ENCODE data around the gene TNFRSF21. TPM values are rescaled to one million over a fixed set of nuclear protein-coding genes. Genes with fewer than 3 reads are reported as not detected.

The TNFRSF21 gene
- total RNA-seq, 4 donors from 2014 or later, result 14.3 to 63.8 (median 27.9) TPM

DNA sequence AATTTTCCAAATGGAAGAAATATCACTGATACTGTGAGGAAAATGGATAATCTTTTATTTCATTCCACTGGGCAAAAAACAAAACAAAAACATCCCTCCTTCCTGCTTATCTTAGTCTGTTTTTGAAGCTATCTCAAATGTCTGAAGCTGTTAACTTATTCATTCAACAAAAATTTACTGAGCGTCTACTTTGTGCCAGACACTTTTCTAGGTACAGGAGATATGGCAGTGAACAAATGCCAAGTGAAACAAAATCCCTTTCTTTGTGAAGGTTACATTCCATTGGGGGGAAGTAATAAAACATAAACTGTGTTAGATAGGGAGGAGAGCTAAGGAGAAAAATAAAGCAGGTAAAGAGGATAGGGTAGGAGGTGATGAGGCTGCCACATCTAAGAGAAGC is 47.5 kb downstream of the TNFRSF21 start:
- H3K9me3 ChIP-seq, result no peaks in the 10 kb centered on the region
- H3K27ac ChIP-seq, result no peak overlapping the region
- no peaks in the 10 kb centered on the region for H3K27me3 ChIP-seq
- H3K4me3 ChIP-seq, result no peak overlapping the region
- TF ChIP-seq POLR2AphosphoS5 (IDR thresholded peaks at IDR 0.05), result no peak
- no peak for TF ChIP-seq POLR2A (IDR thresholded peaks at IDR 0.05)
- TF ChIP-seq EP300 (IDR thresholded peaks at IDR 0.05), result no peak
- TF ChIP-seq, protein P1, sequence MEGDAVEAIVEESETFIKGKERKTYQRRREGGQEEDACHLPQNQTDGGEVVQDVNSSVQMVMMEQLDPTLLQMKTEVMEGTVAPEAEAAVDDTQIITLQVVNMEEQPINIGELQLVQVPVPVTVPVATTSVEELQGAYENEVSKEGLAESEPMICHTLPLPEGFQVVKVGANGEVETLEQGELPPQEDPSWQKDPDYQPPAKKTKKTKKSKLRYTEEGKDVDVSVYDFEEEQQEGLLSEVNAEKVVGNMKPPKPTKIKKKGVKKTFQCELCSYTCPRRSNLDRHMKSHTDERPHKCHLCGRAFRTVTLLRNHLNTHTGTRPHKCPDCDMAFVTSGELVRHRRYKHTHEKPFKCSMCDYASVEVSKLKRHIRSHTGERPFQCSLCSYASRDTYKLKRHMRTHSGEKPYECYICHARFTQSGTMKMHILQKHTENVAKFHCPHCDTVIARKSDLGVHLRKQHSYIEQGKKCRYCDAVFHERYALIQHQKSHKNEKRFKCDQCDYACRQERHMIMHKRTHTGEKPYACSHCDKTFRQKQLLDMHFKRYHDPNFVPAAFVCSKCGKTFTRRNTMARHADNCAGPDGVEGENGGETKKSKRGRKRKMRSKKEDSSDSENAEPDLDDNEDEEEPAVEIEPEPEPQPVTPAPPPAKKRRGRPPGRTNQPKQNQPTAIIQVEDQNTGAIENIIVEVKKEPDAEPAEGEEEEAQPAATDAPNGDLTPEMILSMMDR (IDR thresholded peaks at IDR 0.05), result no peak
- peaks cover 0 to 24% (median 0%) of the 10 kb centered on the region in 3 donors for H3K4me1 ChIP-seq
- WGBS, 2 donors (ENCODE audit: low coverage in 1 of 2), result 53 to 93% methylated on average over 1 of the region's 1 CpG
- no peaks in the 10 kb centered on the region for H3K36me3 ChIP-seq
- no peak for ATAC-seq

GRCh38 chr6:47261191-47261590 is 48.5 kb downstream of the TNFRSF21 start:
- WGBS, 2 donors (ENCODE audit: low coverage in 1 of 2), result 89 to 100% methylated on average over 1 of the region's 1 CpG
- H3K36me3 ChIP-seq, result no peaks in the 10 kb centered on the region
- no peaks in the 10 kb centered on the region for H3K9me3 ChIP-seq
- ATAC-seq, result no peak
- H3K27ac ChIP-seq, result no peak overlapping the region
- TF ChIP-seq POLR2A (IDR thresholded peaks at IDR 0.05) (no peak), EP300 (IDR thresholded peaks at IDR 0.05) (no peak), POLR2AphosphoS5 (IDR thresholded peaks at IDR 0.05) (no peak)
- TF ChIP-seq, protein P1 (IDR thresholded peaks at IDR 0.05), result no peak
- H3K4me1 ChIP-seq, result peaks cover 0 to 24% (median 0%) of the 10 kb centered on the region in 3 donors
- H3K4me3 ChIP-seq, result no peak overlapping the region
- no peaks in the 10 kb centered on the region for H3K27me3 ChIP-seq

- Histone ChIP-seq H3K9me3 (no peaks in the 10 kb centered on the region), H3K27ac (no peak overlapping the region), H3K4me1 (peaks cover 0 to 13% (median 0%) of the 10 kb centered on the region in 3 donors), H3K27me3 (no peaks in the 10 kb centered on the region), H3K4me3 (no peak overlapping the region), H3K36me3 (no peaks in the 10 kb centered on the region)
- ATAC-seq, result no peak
- TF ChIP-seq EP300 (IDR thresholded peaks at IDR 0.05) (no peak), POLR2A (IDR thresholded peaks at IDR 0.05) (no peak), POLR2AphosphoS5 (IDR thresholded peaks at IDR 0.05) (no peak)
- TF ChIP-seq, protein P1 (IDR thresholded peaks at IDR 0.05), result no peak
- WGBS, 2 donors (ENCODE audit: low coverage in 1 of 2), result 41 to 42% methylated on average over 3 to 4 of the region's 4 CpGs
These were observed 49.7 kb downstream of the TNFRSF21 start for GRCh38 chr6:47260021-47260420.

DNA sequence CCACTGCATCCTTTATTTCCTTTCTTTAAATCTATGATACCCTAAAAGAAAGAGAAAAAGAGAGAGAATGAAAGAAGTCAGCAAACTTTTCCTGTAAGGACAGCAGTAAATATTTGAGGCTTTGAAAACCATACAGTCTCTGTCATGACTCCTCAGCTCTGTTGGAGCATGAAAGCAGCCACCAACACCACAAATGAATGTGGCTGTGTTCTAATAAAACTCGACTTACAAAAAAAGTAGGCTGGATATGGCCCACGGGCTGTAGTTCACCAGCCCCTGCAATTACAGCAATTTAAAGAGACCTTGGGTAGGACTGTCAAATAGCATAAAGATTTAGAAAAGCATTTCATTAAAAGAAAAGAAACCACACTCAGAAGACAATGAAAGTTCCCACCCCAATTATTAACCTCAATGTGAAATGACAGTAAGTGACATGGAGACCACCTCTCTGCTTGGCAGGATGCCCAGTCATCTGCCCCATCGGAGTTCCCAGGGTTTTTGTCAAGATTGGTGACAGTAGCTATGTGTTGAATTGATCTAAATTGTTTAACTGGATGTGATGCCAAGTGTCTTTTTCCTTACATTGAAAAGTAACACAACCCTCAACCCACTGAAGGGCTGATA is 50.9 kb downstream of the TNFRSF21 start:
- 0 to 59% methylated on average over 1 to 3 of the region's 3 CpGs for WGBS, 2 donors (ENCODE audit: low coverage in 1 of 2)
- no peak overlapping the region for H3K27ac ChIP-seq
- H3K27me3 ChIP-seq, result no peaks in the 10 kb centered on the region
- TF ChIP-seq, protein P1 (IDR thresholded peaks at IDR 0.05), result no peak
- no peak for TF ChIP-seq EP300 (IDR thresholded peaks at IDR 0.05)
- TF ChIP-seq POLR2A (IDR thresholded peaks at IDR 0.05), result no peak
- TF ChIP-seq POLR2AphosphoS5 (IDR thresholded peaks at IDR 0.05), result no peak
- H3K4me1 ChIP-seq, result peaks cover 0 to 5% (median 0%) of the 10 kb centered on the region in 3 donors
- H3K9me3 ChIP-seq, result no peaks in the 10 kb centered on the region
- no peak overlapping the region for H3K4me3 ChIP-seq
- no peaks in the 10 kb centered on the region for H3K36me3 ChIP-seq
- no peak for ATAC-seq
